ENCODE data around the gene TMEM43. TPM values are rescaled to one million over a fixed set of nuclear protein-coding genes. Genes with fewer than 3 reads are reported as not detected.
A peak's percentile ranks its signal among the peaks of the same experiment; 100 is the strongest.
"Not testable (repeated sequence)": the region's sequence is repeated elsewhere in the genome, so short reads cannot be mapped to it uniquely, and the experiment has no call there.

The TMEM43 gene
- total RNA-seq, 1 donor from 2014 or later = 39.7 TPM

- H3K4me1 ChIP-seq (ENCODE audit: control insufficient read depth in 3 of 3, insufficient read depth in 3 of 3, low read length in 3 of 3) = no peaks in the 10 kb centered on the region
- no peak overlapping the region for H3K9ac ChIP-seq (ENCODE audit: low read depth in 1 of 3, low read length in 3 of 3)
- no peaks in the 10 kb centered on the region for H3K27me3 ChIP-seq (ENCODE audit: control insufficient read depth in 3 of 3, insufficient read depth in 3 of 3, low read length in 3 of 3)
- H3K9me3 ChIP-seq (ENCODE audit: control insufficient read depth in 3 of 3, low read length in 3 of 3) = no peaks in the 10 kb centered on the region
- no peak overlapping the region for H3K4me3 ChIP-seq (ENCODE audit: low read length in 3 of 3)
- no peaks in the 10 kb centered on the region for H3K36me3 ChIP-seq (ENCODE audit: control insufficient read depth in 3 of 3, insufficient read depth in 3 of 3, low read length in 3 of 3)
- no peak overlapping the region for H3K27ac ChIP-seq (ENCODE audit: low read depth, low read length)
Observed at GRCh38 chr3:14097616-14098391, 27.0 kb upstream of the TMEM43 start.

- not testable (repeated sequence) for H3K9ac ChIP-seq (ENCODE audit: low read depth in 1 of 3, low read length in 3 of 3); H3K9me3 ChIP-seq (ENCODE audit: control insufficient read depth in 3 of 3, low read length in 3 of 3); H3K4me3 ChIP-seq (ENCODE audit: low read length in 3 of 3); H3K27me3 ChIP-seq (ENCODE audit: control insufficient read depth in 3 of 3, insufficient read depth in 3 of 3, low read length in 3 of 3); H3K27ac ChIP-seq (ENCODE audit: low read depth, low read length); H3K4me1 ChIP-seq (ENCODE audit: control insufficient read depth in 3 of 3, insufficient read depth in 3 of 3, low read length in 3 of 3)
- peaks cover 19 to 36% (median 23%) of the 10 kb centered on the region in 3 donors for H3K36me3 ChIP-seq (ENCODE audit: control insufficient read depth in 3 of 3, insufficient read depth in 3 of 3, low read length in 3 of 3)
Observed at GRCh38 chr3:14109821-14110220, 15.0 kb upstream of the TMEM43 start.

GRCh38 chr3:14110699-14111098, 14.2 kb upstream of the TMEM43 start:
- H3K27me3 ChIP-seq (ENCODE audit: control insufficient read depth in 3 of 3, insufficient read depth in 3 of 3, low read length in 3 of 3) = no peaks in the 10 kb centered on the region
- no peak overlapping the region for H3K4me3 ChIP-seq (ENCODE audit: low read length in 3 of 3)
- H3K27ac ChIP-seq (ENCODE audit: low read depth, low read length) = no peak overlapping the region
- no peaks in the 10 kb centered on the region for H3K4me1 ChIP-seq (ENCODE audit: control insufficient read depth in 3 of 3, insufficient read depth in 3 of 3, low read length in 3 of 3)
- no peak overlapping the region for H3K9ac ChIP-seq (ENCODE audit: low read depth in 1 of 3, low read length in 3 of 3)
- peaks cover 27 to 45% (median 31%) of the 10 kb centered on the region in 3 donors for H3K36me3 ChIP-seq (ENCODE audit: control insufficient read depth in 3 of 3, insufficient read depth in 3 of 3, low read length in 3 of 3)
- no peaks in the 10 kb centered on the region for H3K9me3 ChIP-seq (ENCODE audit: control insufficient read depth in 3 of 3, low read length in 3 of 3)

- Histone ChIP-seq H3K4me1 (ENCODE audit: control insufficient read depth in 3 of 3, insufficient read depth in 3 of 3, low read length in 3 of 3) (peaks cover 0 to 4% (median 0%) of the 10 kb centered on the region in 3 donors), H3K4me3 (ENCODE audit: low read length in 3 of 3) (no peak overlapping the region), H3K9me3 (ENCODE audit: control insufficient read depth in 3 of 3, low read length in 3 of 3) (no peaks in the 10 kb centered on the region), H3K27ac (ENCODE audit: low read depth, low read length) (no peak overlapping the region), H3K27me3 (ENCODE audit: control insufficient read depth in 3 of 3, insufficient read depth in 3 of 3, low read length in 3 of 3) (no peaks in the 10 kb centered on the region), H3K36me3 (ENCODE audit: control insufficient read depth in 3 of 3, insufficient read depth in 3 of 3, low read length in 3 of 3) (peaks cover 37 to 57% (median 39%) of the 10 kb centered on the region in 3 donors), H3K9ac (ENCODE audit: low read depth in 1 of 3, low read length in 3 of 3) (no peak overlapping the region)
Observed at GRCh38 chr3:14113965-14114635, 10.8 kb upstream of the TMEM43 start.

GRCh38 chr3:14117468-14118399, 7.1 kb upstream of the TMEM43 start:
- Histone ChIP-seq H3K9me3 (ENCODE audit: control insufficient read depth in 3 of 3, low read length in 3 of 3) (no peaks in the 10 kb centered on the region), H3K36me3 (ENCODE audit: control insufficient read depth in 3 of 3, insufficient read depth in 3 of 3, low read length in 3 of 3) (peaks cover 41 to 64% (median 61%) of the 10 kb centered on the region in 3 donors), H3K4me3 (ENCODE audit: low read length in 3 of 3) (no peak overlapping the region), H3K9ac (ENCODE audit: low read depth in 1 of 3, low read length in 3 of 3) (no peak overlapping the region), H3K27ac (ENCODE audit: low read depth, low read length) (no peak overlapping the region), H3K4me1 (ENCODE audit: control insufficient read depth in 3 of 3, insufficient read depth in 3 of 3, low read length in 3 of 3) (peaks cover 0 to 15% (median 6%) of the 10 kb centered on the region in 3 donors), H3K27me3 (ENCODE audit: control insufficient read depth in 3 of 3, insufficient read depth in 3 of 3, low read length in 3 of 3) (no peaks in the 10 kb centered on the region)

- H3K4me3 ChIP-seq (ENCODE audit: low read length in 3 of 3) = no peak overlapping the region
- H3K27ac ChIP-seq (ENCODE audit: low read depth, low read length) = no peak overlapping the region
- peaks cover 8 to 23% (median 11%) of the 10 kb centered on the region in 3 donors for H3K4me1 ChIP-seq (ENCODE audit: control insufficient read depth in 3 of 3, insufficient read depth in 3 of 3, low read length in 3 of 3)
- peak overlapping the region in 1 of 3 donors; percentile 27 for H3K9ac ChIP-seq (ENCODE audit: low read depth in 1 of 3, low read length in 3 of 3)
- H3K27me3 ChIP-seq (ENCODE audit: control insufficient read depth in 3 of 3, insufficient read depth in 3 of 3, low read length in 3 of 3) = no peaks in the 10 kb centered on the region
- H3K36me3 ChIP-seq (ENCODE audit: control insufficient read depth in 3 of 3, insufficient read depth in 3 of 3, low read length in 3 of 3) = peaks cover 36 to 56% (median 55%) of the 10 kb centered on the region in 3 donors
- no peaks in the 10 kb centered on the region for H3K9me3 ChIP-seq (ENCODE audit: control insufficient read depth in 3 of 3, low read length in 3 of 3)
Observed at GRCh38 chr3:14118400-14119381, 6.2 kb upstream of the TMEM43 start.

GRCh38 chr3:14119651-14120050, 5.2 kb upstream of the TMEM43 start:
- no peaks in the 10 kb centered on the region for H3K9me3 ChIP-seq (ENCODE audit: control insufficient read depth in 3 of 3, low read length in 3 of 3)
- no peak overlapping the region for H3K9ac ChIP-seq (ENCODE audit: low read depth in 1 of 3, low read length in 3 of 3)
- peaks cover 14 to 29% (median 15%) of the 10 kb centered on the region in 3 donors for H3K4me1 ChIP-seq (ENCODE audit: control insufficient read depth in 3 of 3, insufficient read depth in 3 of 3, low read length in 3 of 3)
- H3K27ac ChIP-seq (ENCODE audit: low read depth, low read length) = no peak overlapping the region
- no peaks in the 10 kb centered on the region for H3K27me3 ChIP-seq (ENCODE audit: control insufficient read depth in 3 of 3, insufficient read depth in 3 of 3, low read length in 3 of 3)
- H3K4me3 ChIP-seq (ENCODE audit: low read length in 3 of 3) = no peak overlapping the region
- peaks cover 29 to 47% (median 46%) of the 10 kb centered on the region in 3 donors for H3K36me3 ChIP-seq (ENCODE audit: control insufficient read depth in 3 of 3, insufficient read depth in 3 of 3, low read length in 3 of 3)

GRCh38 chr3:14120111-14120920, 4.5 kb upstream of the TMEM43 start:
- H3K27ac ChIP-seq (ENCODE audit: low read depth, low read length) = no peak overlapping the region
- H3K9ac ChIP-seq (ENCODE audit: low read depth in 1 of 3, low read length in 3 of 3) = no peak overlapping the region
- H3K27me3 ChIP-seq (ENCODE audit: control insufficient read depth in 3 of 3, insufficient read depth in 3 of 3, low read length in 3 of 3) = no peaks in the 10 kb centered on the region
- H3K36me3 ChIP-seq (ENCODE audit: control insufficient read depth in 3 of 3, insufficient read depth in 3 of 3, low read length in 3 of 3) = peaks cover 23 to 40% (median 39%) of the 10 kb centered on the region in 3 donors
- H3K4me3 ChIP-seq (ENCODE audit: low read length in 3 of 3) = no peak overlapping the region
- H3K9me3 ChIP-seq (ENCODE audit: control insufficient read depth in 3 of 3, low read length in 3 of 3) = no peaks in the 10 kb centered on the region
- H3K4me1 ChIP-seq (ENCODE audit: control insufficient read depth in 3 of 3, insufficient read depth in 3 of 3, low read length in 3 of 3) = peaks cover 15 to 33% (median 16%) of the 10 kb centered on the region in 3 donors
